Ovary (tissue), 9 donors: ENCODE measurements around the gene MACROH2A2. TPM values are rescaled to one million over a fixed set of nuclear protein-coding genes. Genes with fewer than 3 reads are reported as not detected.
"Not testable (repeated sequence)": the region's sequence is repeated elsewhere in the genome, so short reads cannot be mapped to it uniquely, and the experiment has no call there.

Experiments
- DNase-seq, 5 donors: peaks; one replicate each; pipeline ENCODE4 v3.0.0-alpha.2; 2019 to 2020
- H3K27ac ChIP-seq, 2 donors: fragments of 200-600 bp; one replicate each; pipeline versions ENCODE4 v1.5.1 to v1.8.0; 2019 to 2022
- H3K27me3 ChIP-seq: fragments of 200-600 bp; one replicate; pipeline ENCODE4 v1.8.0; 2022
- H3K36me3 ChIP-seq: fragments of 200-600 bp; sonication (generic); one replicate; pipeline ENCODE4 v1.5.1; 2019
- H3K4me1 ChIP-seq: one replicate; pipeline ENCODE4 v1.8.1; 2013; ENCODE audit warnings: mild to moderate bottlenecking, moderate library complexity; ENCODE audit not compliant: insufficient read depth
- H3K4me3 ChIP-seq: fragments of 200-600 bp; sonication (generic); one replicate; pipeline ENCODE4 v1.5.1; 2017
- H3K9me3 ChIP-seq, 2 donors: fragments of 200-600 bp in 1 of 2; sonication (generic) in 1 of 2; one replicate each; pipeline versions ENCODE4 v1.5.1 to v1.8.1; 2013 to 2019; ENCODE audit warnings: mild to moderate bottlenecking in 1 of 2, moderate library complexity in 1 of 2
- EP300 ChIP-seq: sonication (generic); formaldehyde crosslinking; IDR thresholded peaks from one replicate; pipeline ENCODE4 v1.6.1; 2017; ENCODE audit warnings: antibody characterized with exemption
- POLR2A ChIP-seq: fragments of 450-650 bp; IDR thresholded peaks from one replicate; pipeline ENCODE4 v1.6.1; 2017; ENCODE audit warnings: antibody characterized with exemption, mild to moderate bottlenecking, moderate library complexity
- WGBS, 3 donors: extraction: QIAGEN DNeasy Blood & Tissue Kit in 1 of 3; methylation state at CpG; one replicate each; pipeline versions ENCODE4 v1.1.5 to v1.1.7; 2013 to 2017; 5-methylcytosine and 5-hydroxymethylcytosine counted together
- intact Hi-C, 4 donors: fragments of 100-400 bp; cut with DNase I; formaldehyde crosslinking; loops; one replicate each; pipeline versions ENCODE4 v1.11.0 to v1.15.1; 2022 to 2023
- polyA plus RNA-seq, 2 donors: library from polyadenylated mRNA; stranded (reverse); fragments of 200-250 nt in 1 of 2; fragments of 350-450 nt in 1 of 2; fragmentation: Illumina TruSeq in 1 of 2; extraction: RNeasy Lipid Tissue Mini Kit (QIAGEN cat#74804) in 1 of 2; gene quantifications; one replicate each; pipeline ENCODE4 v1.2.3, GENCODE V29; 2013 to 2014
- total RNA-seq, 7 donors: library from RNA; depleted of rRNA in 2 of 7; stranded (reverse); fragments of >200 nt in 2 of 7; fragmentation: NEBNext Ultra II Directional in 3 of 7; extraction: Animal tissue kit (Norgen Biotek cat#: 25700) in 3 of 7; gene quantifications; one replicate each; pipeline versions ENCODE4 v1.1.0 to v1.2.4, GENCODE V29; 2016 to 2023
- TF ChIP-seq, protein P1 (sequence below), 3 donors: fragments of 450-650 bp in 2 of 3; fragments of 200-600 bp in 1 of 3; IDR thresholded peaks; one replicate each; pipeline versions ENCODE4 v1.5.1 to v1.8.0; 2016 to 2022; ENCODE audit warnings: antibody characterized with exemption in 3 of 3, mild to moderate bottlenecking in 1 of 3
- donor health status: DM: no; HTN: no; CAD: no; lungs with moderate emphysema.
- donor health status: DM: no; HTN: no; CAD: no.
- donor health status: Bipolar disorder and iron deficiency.
- donor health status: DM: yes; HTN: yes; CAD: no.
- donor health status: DM: no; HTN: no; CAD: no.
- donor health status: DM: yes; HTN: yes; CAD: no.

MACROH2A2 gene
- total and polyA plus RNA-seq, 9 donors, result 6.3 to 24.6 (median 19.3) TPM

DNA sequence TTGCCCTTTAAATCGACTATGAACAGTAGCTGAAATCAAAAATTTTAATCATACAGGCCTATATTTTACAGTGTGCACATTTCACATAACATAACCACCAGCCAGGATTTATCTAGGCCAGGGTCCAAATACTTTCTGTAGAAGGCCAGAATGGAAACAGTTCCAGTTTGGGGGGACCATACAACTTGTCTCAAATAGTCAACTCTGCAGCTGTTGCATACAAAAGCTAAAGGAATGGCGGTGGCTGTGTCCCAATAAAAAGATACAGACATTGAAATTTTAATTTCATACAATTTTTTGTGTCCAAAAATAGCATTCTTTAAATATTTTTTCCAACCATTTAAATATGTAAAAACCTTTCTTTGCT, 94.6 kb downstream of the MACROH2A2 start:
- peaks cover 10% of the 10 kb centered on the region for H3K4me1 ChIP-seq
- no peak overlapping the region for H3K4me3 ChIP-seq
- no peak for DNase-seq
- intact Hi-C loops, result loop anchor here in 1 of 4 donors (2.0 kb wide), 1 partner anchor 30 kb away; no protein-coding TSS in a partner anchor
- H3K27me3 ChIP-seq, result no peaks in the 10 kb centered on the region
- 6 to 9% (median 8%) methylated on average over 2 of the region's 2 CpGs for WGBS, 3 donors
- no peaks in the 10 kb centered on the region for H3K36me3 ChIP-seq
- H3K27ac ChIP-seq, result peak overlapping the region in 1 of 2 donors; percentile 91
- no peak for TF ChIP-seq POLR2A
- no peak for TF ChIP-seq EP300
- TF ChIP-seq, protein P1, sequence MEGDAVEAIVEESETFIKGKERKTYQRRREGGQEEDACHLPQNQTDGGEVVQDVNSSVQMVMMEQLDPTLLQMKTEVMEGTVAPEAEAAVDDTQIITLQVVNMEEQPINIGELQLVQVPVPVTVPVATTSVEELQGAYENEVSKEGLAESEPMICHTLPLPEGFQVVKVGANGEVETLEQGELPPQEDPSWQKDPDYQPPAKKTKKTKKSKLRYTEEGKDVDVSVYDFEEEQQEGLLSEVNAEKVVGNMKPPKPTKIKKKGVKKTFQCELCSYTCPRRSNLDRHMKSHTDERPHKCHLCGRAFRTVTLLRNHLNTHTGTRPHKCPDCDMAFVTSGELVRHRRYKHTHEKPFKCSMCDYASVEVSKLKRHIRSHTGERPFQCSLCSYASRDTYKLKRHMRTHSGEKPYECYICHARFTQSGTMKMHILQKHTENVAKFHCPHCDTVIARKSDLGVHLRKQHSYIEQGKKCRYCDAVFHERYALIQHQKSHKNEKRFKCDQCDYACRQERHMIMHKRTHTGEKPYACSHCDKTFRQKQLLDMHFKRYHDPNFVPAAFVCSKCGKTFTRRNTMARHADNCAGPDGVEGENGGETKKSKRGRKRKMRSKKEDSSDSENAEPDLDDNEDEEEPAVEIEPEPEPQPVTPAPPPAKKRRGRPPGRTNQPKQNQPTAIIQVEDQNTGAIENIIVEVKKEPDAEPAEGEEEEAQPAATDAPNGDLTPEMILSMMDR (IDR thresholded peaks at IDR 0.05), result no peak
- H3K9me3 ChIP-seq, result no peaks in the 10 kb centered on the region

GRCh38 chr10:70148516-70148915, 95.9 kb downstream of the MACROH2A2 start:
- 70 to 85% (median 72%) methylated on average over 5 of the region's 5 CpGs for WGBS, 3 donors
- no peak for DNase-seq

DNA sequence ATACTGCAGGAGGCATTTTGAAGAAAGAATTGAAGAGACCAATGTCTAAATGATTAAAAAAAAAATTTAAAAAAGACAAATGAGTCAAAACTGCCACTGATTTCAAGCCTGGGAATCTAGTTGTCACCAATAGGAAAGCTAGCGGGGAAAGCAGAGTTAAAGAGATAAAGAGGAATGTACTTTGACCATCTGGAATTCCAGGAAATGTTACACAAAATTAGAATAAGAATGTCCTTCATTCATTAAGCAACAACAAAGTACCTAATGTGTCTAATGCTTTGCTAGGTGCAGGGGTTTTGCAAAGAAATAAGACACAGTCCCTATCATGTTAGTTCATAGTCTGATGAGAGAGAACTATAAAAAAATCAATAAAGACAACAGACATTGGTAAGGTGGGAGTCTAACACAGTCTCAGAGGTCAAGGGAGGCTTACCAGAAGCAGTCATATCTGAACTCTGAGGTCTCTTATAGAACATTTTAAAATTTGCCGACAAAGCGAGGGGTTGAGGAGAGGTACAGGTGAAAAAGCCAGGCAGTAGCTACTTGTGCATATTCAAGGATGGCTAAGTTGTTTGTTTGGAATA, 102.7 kb downstream of the MACROH2A2 start:
- no peak for DNase-seq
- Histone ChIP-seq H3K27me3 (no peaks in the 10 kb centered on the region), H3K27ac (no peak overlapping the region), H3K4me3 (no peak overlapping the region), H3K4me1 (no peaks in the 10 kb centered on the region), H3K9me3 (no peaks in the 10 kb centered on the region), H3K36me3 (no peaks in the 10 kb centered on the region)
- 60 to 83% (median 61%) methylated on average over 3 of the region's 3 CpGs for WGBS, 3 donors
- intact Hi-C loops, result no loop called here
- no peak for TF ChIP-seq POLR2A
- TF ChIP-seq, protein P1 (IDR thresholded peaks at IDR 0.05), result no peak
- no peak for TF ChIP-seq EP300

More at GRCh38 chr10:70148516-70148915, 95.9 kb downstream of the MACROH2A2 start:
- Histone ChIP-seq H3K9me3 (no peaks in the 10 kb centered on the region), H3K27ac (no peak overlapping the region), H3K4me1 (peaks cover 10% of the 10 kb centered on the region), H3K4me3 (no peak overlapping the region), H3K27me3 (no peaks in the 10 kb centered on the region), H3K36me3 (no peaks in the 10 kb centered on the region)
- intact Hi-C loops, result no loop called here
- TF ChIP-seq EP300, result no peak
- TF ChIP-seq POLR2A, result no peak
- TF ChIP-seq, protein P1 (IDR thresholded peaks at IDR 0.05), result no peak

DNA sequence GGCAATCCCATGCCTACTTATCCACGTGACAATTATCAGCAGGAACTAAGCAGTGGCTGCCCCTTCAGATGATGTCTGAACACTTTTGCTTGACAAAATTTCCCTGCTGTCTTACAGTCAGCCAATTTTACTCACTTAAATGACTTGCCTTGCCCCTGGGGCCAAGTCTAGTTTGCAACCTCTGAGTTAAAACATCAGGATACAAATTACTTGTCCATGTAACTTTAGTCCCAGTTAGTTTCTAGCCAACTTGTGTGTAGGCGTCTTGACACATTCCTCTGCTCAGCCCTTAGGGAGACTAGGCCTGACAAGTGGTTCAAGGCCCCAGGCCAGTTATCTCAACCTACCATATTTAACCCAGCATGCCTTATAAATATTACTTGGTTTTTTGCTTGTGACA, 105.5 kb downstream of the MACROH2A2 start:
- intact Hi-C loops, result no loop called here

DNA sequence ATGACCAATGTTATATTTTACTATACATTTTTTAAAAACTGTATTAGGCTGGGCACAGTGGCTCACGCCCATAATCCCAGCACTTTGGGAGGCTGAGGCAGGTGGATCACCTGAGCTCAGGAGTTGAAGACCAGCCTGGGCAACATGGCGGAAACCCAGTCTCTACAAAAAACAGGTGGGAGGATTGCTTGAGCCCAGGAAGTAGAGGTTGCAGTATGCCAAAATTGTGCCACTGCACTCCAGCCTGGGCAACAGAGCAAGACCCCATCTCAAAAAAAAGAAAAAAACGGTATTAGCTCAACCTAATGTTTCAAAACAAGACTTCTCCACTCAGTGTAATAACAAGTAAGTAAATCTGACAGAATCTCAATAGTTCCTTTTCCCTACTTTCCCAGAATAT, 106.7 kb downstream of the MACROH2A2 start:
- H3K27me3 ChIP-seq, intact Hi-C loops, DNase-seq, H3K9me3 ChIP-seq, H3K4me3 ChIP-seq, H3K27ac ChIP-seq, H3K36me3 ChIP-seq, H3K4me1 ChIP-seq: not testable (repeated sequence)
- 60 to 92% (median 87%) methylated on average over 3 of the region's 3 CpGs for WGBS, 3 donors

More for the DNA sequence above, 105.5 kb downstream of the MACROH2A2 start:
- peaks cover under 1% of the 10 kb centered on the region for H3K4me1 ChIP-seq
- DNase-seq, result no peak
- 19 to 28% (median 19%) methylated on average over 2 of the region's 2 CpGs for WGBS, 3 donors
- no peak for TF ChIP-seq POLR2A
- TF ChIP-seq, protein P1 (IDR thresholded peaks at IDR 0.05), result no peak
- TF ChIP-seq EP300, result no peak
- H3K27me3 ChIP-seq, result no peaks in the 10 kb centered on the region
- no peaks in the 10 kb centered on the region for H3K9me3 ChIP-seq
- H3K4me3 ChIP-seq, result no peak overlapping the region
- no peaks in the 10 kb centered on the region for H3K36me3 ChIP-seq
- no peak overlapping the region for H3K27ac ChIP-seq
